GM12865 (cell line): ENCODE data around the gene PLXNA1.

Experiments
- DNase-seq: peaks from one replicate; pipeline ENCODE4 v3.0.0; 2010; ENCODE audit warnings: low read depth
- H3K4me3 ChIP-seq: 2 replicates; pipeline ENCODE4 v1.5.1; 2011; ENCODE audit warnings: mild to moderate bottlenecking, low read depth, low read length, control low read depth
- TF ChIP-seq, protein P1 (sequence below): IDR thresholded peaks from 2 replicates; pipeline ENCODE4 v1.5.1; 2011; ENCODE audit warnings: low read length, control low read depth, low read depth, inconsistent platforms; ENCODE audit not compliant: insufficient read depth; ENCODE audit errors: missing control alignments

PLXNA1 gene

DNA sequence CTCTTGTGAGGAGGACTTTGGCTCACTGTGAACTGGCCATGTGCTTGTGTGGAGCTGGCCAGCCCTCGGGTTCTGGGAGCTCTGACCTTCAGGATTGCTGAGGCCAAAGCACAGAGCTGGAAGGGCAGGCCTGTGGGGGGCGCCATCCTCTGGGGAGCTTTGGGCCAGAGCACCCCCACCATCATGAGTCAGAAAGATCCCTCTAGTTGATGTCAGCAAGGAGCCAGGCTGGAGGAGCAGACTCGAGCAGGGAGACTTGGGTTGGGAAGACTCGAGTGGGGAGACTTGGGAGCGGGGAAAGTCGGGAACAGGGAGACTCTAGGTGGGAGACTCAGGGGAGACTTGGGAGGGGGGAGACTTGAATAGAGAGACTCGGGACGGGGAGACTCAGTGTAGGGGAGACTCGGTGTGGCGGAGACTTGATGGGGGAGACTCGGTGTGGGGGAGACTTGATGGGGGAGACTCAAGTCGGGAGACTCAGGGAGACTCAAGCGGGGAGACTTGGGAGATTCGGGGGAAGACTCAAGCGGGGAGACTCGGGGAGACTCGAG, 37.7 kb upstream of the PLXNA1 start:
- TF ChIP-seq, protein P1, sequence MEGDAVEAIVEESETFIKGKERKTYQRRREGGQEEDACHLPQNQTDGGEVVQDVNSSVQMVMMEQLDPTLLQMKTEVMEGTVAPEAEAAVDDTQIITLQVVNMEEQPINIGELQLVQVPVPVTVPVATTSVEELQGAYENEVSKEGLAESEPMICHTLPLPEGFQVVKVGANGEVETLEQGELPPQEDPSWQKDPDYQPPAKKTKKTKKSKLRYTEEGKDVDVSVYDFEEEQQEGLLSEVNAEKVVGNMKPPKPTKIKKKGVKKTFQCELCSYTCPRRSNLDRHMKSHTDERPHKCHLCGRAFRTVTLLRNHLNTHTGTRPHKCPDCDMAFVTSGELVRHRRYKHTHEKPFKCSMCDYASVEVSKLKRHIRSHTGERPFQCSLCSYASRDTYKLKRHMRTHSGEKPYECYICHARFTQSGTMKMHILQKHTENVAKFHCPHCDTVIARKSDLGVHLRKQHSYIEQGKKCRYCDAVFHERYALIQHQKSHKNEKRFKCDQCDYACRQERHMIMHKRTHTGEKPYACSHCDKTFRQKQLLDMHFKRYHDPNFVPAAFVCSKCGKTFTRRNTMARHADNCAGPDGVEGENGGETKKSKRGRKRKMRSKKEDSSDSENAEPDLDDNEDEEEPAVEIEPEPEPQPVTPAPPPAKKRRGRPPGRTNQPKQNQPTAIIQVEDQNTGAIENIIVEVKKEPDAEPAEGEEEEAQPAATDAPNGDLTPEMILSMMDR = no peak
- no peak for DNase-seq
- no peak overlapping the region for H3K4me3 ChIP-seq

DNA sequence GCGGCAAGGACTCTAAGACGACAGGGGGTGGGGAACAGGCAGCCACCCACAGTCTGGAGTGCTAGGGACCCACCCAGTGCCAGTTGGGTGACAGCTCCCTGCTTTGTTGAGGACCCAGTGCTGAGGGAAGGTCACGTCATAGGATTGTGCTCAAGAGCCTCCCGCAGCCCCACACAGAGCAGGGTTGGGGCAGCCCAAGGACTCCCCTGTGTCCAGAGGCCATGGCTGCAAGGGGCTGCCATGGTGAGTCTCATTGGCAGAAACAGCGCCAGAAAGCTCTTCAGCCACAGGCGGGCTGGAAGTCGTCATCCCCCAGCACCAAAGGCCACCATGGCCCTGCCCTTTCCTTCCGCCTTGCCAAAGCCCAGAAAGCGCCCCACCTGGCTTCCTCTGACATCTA, 37.0 kb upstream of the PLXNA1 start:
- TF ChIP-seq, protein P1 = no peak
- no peak for DNase-seq
- H3K4me3 ChIP-seq = no peak overlapping the region

DNA sequence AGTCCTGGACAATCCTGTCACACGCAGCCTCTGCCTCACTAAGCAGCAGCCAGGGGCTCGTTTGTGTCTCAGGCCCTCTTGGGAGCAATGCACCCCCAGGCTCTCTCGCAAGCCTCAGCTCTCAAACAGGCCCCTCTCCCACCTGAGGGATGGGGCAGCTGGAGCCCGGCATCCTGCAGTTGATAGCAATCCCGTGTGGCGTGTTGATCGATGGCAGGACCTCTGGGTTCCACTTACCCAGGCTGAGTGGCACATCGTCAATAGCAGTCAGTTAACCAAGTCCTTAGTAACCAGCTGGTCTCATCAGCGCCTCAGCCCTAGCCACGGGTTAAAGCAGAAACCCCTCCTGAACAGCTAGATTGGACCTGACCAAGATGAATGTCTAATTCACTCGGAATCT, 36.5 kb upstream of the PLXNA1 start:
- DNase-seq = no peak
- TF ChIP-seq, protein P1 = no peak
- H3K4me3 ChIP-seq = no peak overlapping the region

DNA sequence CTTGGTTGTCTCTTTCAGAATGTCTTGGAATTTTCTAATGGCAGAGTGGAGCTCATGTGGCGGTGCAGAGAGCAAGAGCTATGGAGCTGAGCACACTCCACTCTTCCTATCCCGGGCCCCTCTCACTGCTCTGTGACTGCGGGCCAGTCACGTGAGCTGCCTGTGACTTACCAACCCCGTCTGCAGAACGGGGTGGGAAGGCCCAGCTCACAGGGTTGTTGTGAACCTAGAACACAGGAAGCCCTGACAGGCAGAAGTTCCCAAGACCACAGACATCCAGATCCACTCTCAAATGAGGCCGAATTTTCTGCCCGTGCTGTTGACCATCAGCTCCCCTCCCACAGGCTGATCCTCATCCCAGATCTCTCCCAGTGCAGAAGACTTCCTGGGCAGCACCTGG, 35.5 kb upstream of the PLXNA1 start:
- DNase-seq = peak; percentile 10
- no peak overlapping the region for H3K4me3 ChIP-seq
- TF ChIP-seq, protein P1 = no peak

DNA sequence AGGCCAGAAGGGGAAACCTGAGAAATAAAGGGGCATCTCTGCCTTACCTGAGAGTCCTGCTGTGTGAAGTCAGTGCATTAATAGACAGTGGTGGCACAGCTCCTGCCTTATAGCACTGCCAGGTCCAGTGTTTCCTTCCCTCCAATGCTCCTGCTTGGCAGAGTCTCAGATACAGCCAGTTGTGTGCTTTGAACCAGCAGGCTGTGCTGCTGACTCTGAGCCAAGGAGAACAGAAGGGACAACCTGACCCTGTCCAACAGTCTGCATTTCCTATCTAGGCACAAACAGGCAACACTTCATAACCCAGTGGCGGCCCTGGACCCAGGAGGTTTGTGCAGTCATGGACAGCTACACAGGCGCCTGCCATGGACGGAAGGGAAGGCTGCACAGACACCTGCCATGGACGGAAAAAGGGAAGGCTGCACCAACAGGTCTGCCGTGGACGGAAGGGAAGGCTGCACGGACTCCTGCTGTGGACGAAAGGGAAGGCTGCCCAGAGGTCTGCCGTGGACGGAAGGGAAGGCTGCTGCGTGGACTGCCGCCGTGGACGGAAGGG, 33.9 kb upstream of the PLXNA1 start:
- TF ChIP-seq, protein P1 = no peak

DNA sequence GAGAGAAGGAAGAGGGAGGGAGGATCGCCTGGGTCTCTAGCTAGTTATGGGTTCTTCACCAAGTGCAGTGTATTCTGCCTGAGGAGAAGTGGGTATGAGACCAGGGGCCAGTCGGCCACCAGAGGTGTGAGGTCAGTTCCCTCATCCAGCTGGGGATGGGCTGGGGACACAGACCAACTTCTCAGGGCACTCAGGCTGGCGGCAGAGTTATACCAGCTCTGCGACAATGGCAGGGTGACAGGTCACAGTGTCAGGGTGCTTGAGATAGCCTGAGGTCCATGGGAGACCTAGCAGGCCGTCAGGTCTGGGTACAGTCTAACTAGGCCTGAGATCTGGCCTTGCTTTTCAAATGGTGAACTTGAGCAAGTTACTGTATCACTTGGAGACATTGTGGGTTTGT, 31.4 kb upstream of the PLXNA1 start:
- DNase-seq = no peak
- TF ChIP-seq, protein P1 = no peak
- no peak overlapping the region for H3K4me3 ChIP-seq

More for the DNA sequence above, 33.9 kb upstream of the PLXNA1 start:
- no peak for DNase-seq
- no peak overlapping the region for H3K4me3 ChIP-seq
